Stimulated activated CD4-positive, alpha-beta T cell treated with anti-CD3 and anti-CD28 coated beads, Interleukin-12 subunit alpha, Interleukin-12 subunit beta, amount 100 ng/mL, for 24 hours (primary cell): ENCODE results near the gene ADGRB2.

Experiments
- DNase-seq, 2 experiments: peaks; one replicate each; pipeline ENCODE4 v3.0.0-alpha.2; 2020; ENCODE audit warnings: low read depth in 2 of 2

Gene ADGRB2

DNA sequence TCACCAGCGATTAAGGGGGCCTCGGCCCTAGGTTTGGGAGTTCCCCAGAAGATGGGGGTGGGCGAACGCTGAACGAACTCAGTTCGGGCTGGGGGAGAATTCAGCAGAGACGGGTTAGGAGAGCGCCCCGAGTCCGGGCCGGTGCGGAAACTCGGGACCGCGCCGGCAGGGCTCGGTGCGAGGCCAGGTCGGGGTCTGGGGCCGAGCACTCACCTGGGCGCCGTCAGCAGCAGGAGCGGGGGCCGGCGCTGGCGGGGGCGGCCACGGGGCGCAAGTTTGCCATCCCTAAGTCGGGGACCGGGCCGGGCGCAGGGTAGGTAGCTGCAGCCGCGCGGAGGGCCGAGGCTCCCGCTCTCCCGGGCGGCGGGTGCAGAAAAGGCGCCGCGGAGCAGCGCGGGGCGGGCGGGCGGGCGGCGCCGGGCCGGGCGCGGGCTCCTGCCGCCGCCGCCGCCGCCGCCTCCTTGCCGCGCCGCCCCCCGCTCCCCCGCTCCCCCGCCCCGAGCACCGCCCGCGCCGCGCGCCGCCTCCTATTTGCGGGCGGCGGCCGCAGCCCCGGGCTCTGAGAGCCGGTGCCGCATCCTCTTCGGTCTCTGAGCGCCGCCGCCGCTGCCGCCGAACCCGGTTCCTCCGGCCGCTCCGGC is 349 bp downstream of the ADGRB2 start:
- DNase-seq, result no peak

DNA sequence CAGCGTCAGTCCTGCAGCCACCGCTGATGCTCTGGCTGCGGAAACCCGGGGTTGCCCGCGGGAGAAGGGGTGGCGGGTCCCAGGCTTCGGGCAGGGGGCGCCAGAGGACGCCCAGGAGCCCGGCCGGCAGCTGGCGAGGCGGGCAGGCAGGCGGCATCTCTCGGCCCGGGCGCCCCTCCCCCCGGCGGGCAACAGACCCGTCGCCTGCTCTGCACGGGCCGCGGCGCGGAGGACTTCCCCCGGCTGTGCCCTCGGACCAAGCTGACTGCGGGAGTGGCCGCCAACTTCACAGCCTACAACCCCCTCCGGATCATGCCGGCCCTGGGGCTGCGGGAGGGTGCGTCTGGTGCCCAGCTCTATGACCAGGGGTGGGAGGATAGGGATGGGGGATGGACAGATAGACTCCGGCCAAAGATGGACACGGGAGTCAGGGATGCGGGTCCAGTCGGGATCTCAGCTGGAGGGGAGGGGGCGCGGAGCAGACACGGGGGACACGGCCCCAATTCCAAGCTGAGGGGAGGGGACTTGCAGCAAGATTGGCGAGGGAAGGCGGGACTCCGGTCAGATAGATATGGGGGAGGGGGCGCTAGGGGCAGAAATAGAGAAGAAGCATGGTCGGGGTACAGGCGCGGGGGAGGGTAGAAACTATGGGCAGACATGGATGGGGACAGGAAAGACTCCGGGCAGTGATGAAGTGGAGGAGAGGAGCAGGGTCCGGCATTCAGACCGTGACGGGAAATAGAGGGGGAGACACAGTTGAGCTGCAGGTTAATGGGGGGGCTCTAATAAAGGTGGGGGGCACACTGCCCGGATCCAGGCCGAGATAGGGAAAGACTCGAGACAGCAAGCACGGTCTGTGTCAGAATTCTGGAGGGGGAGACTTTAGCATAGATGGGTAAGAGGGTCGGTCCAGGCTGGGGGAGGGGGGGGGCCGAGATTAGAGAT is 1.1 kb downstream of the ADGRB2 start:
- peak; percentile 34 to 64 for DNase-seq

DNA sequence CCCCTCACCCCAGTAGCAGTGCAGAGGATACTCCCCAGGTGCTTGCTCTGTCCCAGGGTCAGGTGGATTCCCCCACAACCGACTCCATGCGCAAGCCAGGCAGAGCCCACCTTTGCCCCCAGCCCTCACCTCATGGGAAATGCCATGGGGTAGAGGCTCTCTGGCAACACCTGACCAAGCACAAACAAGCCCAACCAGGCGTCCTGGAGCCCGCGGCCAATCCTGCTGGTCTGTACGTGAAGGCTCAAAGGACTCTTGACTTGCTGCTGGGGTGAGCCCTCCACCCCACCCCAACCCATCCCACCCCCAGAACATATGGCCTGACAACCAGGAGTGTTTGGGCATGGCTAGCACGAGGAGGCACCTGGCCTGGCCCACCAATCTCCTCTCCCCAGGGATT is 1.8 kb downstream of the ADGRB2 start:
- no peak for DNase-seq

DNA sequence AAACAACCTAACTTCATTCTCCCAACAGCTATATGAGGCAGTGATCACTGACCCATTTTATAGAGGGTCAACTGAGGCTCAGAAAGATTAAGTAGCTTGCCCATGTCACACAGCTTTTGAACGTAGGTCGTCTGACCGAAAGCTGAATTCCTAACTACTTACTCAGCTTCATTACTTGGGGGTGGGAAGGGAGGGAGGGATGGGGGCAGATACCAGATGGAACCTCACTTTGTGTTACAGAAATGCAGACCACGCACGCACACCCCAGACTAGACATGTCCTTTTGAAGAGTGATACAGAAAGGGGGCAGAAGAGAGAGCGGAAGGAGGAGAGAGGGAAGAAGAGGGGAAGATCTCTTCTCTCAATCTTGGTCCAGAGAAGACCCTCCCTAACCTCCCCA is 2.3 kb downstream of the ADGRB2 start:
- DNase-seq, result no peak

DNA sequence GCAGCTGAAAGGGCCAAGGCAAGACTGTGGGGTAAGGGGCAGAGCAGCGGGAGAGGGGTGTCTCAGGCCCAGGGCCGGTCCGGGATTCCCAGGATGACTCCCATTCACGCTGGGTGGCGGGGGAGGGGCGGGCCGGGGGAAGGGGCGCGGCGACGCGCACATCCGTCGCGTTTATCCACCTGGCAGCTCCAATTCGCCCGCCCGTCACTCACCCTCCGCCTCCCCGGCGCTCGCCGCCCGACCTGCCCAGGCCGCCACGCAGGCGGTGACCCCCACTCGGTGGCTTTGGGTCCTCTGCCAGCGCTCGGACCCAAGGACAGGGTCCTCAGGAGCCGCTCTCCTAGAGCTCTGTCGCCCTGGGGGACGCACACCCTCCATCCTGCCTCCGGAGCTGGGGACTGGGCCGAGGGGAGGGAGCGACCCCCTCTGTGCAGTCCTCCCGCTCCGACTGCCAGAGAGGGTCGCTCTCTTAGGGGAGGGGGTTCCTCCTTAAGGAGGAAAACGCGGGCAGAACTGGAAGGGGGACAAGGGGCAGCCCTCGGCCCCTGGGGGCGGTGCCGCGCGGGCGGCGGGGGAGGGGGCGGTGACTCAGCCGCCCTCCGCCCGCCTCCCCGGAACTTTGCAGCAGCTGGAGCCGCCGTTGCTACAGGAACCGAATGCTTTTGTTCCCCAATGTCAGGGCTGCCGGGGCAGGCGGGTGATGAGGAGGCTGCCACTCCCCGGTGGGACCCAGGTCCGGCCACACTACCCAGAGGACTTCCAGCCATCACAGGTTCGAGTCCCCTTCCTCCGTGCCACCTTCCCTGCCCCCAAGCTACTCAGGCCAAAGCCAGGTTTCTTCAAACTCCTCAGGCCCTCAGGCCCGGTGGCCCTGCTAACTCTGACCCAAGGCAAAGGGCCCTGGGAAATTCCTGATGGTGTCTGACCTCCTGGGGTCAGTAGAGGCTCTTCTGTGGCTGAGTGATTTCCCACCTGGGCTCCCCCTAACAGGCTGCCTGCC is 3.4 kb downstream of the ADGRB2 start:
- DNase-seq, result no peak

DNA sequence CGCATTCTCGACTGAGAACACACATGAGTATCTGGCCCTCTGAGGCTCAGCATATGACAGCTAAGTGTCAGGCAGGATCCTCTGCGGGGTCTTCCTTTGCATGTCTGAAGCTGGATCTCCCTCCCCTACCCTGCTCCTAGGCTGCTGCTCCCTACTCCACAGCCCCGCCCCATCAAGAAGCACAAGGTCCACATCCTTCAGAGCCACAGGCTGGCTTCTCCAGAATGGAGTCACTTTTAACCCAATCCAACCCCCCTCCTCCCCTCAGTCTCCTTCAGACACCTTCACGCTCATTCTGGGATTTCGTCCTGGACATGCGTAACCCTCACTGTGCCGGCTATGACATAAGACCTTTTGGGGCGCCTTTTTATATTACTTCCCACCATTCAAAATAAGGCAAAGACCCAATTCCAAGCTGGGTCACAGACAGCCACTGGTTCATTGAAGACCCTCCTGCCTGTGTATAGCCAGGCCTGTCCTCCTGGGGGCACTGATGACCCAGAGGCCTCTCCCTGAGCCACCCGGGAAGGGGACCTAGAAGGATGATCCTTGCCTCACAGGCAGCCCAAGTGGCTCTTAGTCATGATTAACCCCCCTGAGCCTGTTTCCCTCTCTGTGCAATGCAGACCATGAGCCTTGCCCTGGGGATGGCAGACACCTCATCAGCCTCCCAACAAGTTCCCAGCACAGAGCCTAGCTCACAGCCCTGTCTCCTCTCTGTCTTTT is 4.7 kb downstream of the ADGRB2 start:
- DNase-seq, result no peak

DNA sequence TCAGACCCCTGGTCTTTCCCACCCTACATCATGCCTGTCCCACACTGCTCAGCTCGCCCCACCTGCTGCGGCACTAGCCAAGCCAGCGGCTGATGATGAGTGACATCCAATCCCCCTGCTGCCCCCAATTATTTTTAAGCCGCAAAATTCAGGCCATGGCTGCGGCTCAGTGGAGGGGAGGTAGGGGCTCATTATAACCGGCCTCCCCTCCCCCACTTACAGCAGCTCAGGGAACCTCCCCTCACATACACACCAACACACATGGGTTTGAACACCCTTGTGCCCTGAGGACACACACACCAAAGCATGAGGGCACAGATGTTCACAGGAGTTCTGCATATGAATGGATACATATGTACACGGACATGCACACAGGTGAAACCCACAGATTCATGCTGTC is 5.3 kb downstream of the ADGRB2 start:
- no peak for DNase-seq

DNA sequence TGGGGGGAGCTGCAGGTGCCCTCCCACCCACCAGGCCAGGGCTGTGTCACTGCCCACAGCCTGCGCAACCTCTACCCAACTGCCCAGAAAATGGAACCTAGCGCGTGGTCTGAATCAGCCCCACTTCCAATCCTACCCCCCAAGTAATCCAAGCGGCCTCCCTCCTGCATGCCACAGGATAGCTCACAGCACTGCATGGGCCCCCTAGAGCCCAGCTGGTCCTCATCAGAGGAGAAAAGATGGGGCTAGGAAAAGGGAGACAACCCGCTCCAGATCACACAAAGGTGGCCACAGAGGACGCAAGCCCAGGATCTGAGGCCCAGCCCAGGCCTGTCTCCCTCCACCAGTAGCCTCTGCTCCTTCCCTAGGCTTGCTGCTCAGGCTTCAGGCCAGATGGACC is 6.2 kb downstream of the ADGRB2 start:
- DNase-seq, result no peak

DNA sequence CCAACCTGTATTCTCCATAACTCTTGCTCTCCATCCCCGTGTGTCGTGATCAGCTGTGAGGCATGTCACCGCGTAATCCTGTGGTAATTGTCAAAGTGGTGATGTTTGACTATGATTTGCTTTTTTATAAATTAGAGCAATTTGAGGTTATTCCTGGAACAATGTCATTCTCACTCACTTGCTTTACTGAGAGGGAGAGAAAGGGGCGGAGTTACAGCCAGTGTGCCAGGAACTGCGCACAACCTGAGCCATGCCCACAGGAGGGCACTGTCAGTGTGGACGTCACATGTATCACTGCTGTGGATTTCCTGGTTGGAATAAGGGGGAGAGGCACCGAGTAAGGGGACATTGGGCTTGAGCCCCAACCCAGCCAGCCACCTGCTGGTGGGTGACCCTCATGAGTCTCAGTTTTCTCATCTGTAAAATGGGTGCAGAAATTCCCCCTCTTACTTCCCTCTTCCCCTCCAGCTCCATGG is 6.9 kb downstream of the ADGRB2 start:
- DNase-seq, result no peak

DNA sequence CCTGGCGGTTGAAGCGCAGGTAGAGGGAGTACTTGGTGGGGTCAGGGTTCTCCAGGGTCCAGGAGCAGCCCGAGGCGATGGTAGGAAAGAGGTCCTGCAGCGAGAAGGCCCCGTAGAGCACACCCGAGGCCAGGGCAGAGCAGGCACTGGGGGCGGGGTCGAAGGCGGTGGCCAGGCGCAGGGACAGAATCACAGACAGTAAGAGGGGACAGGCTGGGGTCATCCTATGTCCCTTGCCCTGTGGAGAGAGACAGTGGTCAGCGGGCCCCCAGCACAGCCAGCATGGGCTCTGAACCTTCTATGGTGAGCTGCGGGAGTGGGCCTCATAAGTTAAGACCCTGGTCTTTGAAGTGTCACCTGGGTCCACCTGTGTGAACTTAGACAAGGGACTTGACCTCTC is 7.6 kb downstream of the ADGRB2 start:
- DNase-seq, result no peak

DNA sequence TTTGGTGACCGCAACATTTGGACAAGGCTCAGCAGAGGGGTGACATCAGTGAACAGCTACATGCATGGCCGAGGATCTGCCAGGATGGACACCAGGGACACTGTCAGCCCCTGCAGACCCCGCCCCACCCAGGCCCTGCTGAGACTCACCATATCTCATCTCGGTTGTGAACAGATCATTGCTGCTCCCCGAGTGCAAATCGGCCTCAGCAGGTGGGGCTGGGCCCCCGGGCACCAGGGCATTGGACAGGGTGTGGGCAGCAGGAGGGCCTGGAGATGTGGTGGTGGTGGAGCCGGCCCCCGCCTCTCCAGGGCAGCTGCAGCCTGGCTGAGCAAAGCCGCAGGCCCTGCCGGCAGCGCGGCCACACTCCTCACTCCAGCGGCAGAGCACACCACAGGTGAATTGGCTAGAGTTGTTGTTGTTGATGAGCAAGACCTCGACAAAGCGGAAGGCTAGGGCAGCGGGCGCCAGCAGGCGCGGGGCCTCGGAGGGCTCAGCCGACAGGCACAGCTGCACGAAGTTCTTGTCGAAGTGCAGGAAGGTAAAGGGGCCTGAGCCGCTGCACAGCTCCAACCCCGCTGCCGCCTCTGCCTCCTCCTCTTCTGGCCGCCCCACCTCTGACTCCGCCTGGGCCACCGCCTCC is 8.2 kb downstream of the ADGRB2 start:
- DNase-seq, result no peak

DNA sequence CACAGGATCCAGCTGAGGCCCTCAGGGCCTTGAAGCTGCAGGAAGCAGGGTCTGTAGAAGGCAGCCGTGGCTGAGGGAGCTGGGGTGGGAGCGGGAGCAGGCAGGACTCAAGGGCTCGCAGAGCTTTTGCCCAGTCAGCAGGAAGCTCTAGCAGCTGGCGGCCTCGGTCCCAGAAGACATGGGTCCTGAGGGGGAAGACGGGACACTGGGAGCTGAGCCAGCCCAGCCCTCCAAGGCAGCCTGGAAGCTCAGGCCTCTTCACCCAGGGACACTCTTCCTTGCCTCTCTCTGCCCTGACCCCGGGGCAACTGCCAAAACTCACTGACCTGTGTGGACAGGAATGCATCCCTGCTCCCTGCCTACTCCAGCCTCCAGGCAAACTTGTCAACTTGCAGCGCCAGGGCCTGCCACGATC is 8.9 kb downstream of the ADGRB2 start:
- no peak for DNase-seq

DNA sequence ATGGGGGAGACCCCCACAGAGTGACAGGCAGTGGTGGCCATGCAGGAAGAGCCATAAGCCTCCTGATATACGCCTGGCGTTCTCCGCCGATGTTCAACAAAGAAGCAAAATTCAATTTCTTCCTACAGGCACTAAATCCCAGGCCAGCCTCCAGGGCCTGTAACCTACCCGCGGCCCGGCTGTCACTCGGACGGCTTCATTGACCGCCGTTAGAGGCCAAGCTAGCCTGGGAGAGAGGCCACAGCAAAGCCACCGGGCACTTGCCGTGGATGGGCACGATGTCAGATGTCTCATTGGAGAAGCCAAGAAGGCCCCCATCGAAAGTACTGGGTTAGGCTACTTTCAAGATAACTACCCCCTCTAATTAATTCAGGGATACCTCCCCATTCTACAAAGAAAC is 9.7 kb downstream of the ADGRB2 start:
- DNase-seq, result no peak

DNA sequence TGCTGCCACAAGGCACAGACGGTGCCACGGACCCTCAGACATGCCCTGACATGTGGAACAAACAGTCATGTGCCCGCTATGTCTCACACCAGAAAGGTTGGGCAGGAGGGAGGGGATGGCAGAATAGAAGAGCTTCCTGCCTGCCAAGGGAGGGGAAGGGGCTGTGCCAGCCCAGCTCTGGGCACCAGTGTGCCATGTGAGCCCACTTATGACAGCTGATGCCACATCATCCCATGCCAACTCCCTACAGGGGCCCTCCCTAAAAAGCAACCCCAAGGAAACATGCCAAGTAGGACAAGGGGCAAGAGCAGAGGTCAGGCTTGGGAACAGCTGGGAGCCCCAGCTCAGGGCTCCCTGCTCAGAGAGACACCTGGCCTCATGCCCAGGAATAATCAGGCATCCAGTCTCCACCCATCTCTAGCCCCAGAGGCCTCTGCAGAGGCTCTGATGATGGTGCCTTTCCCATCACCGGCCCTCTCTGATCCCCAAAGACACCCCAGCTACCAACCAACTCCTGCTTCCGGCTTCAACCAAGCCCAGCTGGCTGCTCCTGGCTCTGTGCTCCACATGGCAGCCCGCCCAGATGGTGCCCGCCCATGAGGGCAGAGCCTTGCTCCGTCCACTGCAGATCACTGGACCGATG is 10.3 kb downstream of the ADGRB2 start:
- DNase-seq, result no peak

DNA sequence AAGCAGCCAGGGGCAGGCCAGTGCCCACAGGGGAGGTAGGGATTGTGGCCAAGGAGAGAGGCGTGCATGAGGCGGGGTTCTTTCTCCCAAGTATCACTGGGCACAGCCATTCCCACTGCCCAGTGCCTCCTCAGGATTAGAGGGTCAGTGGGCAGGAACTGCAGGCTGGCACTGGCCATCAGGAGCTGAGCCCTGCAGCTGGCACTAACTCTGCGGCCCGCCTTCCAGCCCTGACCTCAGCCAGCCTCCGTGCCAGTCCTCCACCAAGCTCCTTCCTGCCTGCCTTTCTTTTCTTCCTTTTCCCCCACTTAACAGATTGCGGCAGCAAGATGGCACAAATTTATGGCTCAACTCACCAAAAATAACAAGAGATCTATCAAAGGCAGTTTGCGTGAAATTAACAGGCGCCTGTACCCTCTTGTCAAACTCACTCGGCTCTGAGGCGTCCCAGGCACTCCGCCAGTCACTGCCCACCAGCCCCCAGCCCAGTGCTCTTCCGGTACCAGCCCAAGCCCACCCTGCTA is 11.1 kb downstream of the ADGRB2 start:
- no peak for DNase-seq

DNA sequence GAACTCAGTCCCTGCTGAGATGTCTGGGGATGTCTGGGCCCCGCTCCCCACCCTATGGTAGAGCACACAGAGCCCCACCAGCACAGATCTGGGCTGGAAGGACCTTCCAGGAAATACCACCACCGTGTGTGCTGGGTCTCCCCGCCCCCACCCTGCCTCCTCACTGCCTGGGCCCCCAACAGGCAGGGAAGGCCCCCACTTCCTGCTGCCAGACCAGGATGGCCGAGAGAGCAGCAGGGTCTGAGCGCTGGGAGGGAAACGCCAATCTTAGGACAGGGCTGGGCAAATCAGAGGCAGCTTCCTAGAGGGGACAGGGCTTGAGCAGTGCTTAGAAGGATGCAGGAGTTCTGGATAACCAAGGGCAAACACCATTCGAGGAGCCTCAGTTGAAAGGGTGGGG is 11.9 kb downstream of the ADGRB2 start:
- DNase-seq, result no peak

DNA sequence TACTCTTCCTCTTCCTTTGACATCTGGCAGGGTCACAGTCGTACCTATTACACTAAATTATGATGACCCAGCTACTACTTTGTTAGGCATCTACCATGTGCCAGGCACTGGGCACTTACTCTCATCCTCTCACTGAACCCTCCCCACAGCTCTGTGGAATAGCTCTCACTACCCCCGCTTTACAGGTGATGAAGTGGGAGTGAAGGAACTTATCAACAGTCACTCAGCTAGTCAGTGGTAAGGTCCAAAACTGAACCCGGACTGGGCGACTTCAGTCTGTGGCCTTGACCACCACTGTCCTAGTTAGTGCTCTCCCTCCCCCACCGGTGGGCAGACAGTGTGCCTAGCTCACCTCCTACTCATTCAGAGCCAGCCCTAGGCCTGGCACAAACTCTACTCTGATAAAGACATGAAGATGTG is 12.3 kb downstream of the ADGRB2 start:
- no peak for DNase-seq

DNA sequence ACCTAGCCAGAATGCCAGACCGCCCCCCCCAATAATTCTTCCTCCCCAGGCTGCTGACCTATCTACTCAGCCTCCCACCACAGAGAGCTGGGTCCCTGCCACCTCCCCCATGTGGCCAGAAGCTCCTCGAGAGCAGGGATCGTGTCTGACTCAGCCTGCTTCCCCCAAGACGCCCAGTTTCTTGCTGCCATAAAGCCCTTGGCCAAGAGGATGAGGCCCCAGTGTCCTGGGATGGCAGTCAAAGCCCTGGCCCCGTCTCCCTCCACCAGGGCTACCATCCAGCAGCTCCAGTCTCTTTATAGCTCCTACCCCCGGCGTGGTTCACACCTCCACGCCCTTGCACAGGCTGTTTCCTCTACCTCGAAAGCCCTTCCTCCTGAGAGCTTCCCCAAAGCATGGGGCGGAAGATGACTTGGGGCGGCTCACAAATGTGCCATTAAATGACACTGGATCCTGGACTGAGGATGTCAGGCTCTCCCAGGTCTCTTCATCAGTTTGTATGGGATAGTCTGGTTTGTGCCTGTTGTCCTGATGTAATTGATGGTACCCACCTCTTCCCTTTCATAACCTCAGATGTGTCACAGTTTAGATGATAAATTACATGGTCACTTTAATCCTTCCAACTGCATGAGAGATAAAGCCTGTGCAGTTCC is 13.2 kb downstream of the ADGRB2 start:
- no peak for DNase-seq
